Parathyroid adenoma (tissue), 2 donors: Measurements from ENCODE around the gene MLX.
A peak's percentile ranks its signal among the peaks of the same experiment; 100 is the strongest.

Experiments used
- H2AFZ ChIP-seq: fragments of 300-600 bp; sonication (generic); one replicate; pipeline ENCODE4 v1.7.0; 2017; ENCODE audit warnings: antibody characterized with exemption, mild to moderate bottlenecking
- H3K27ac ChIP-seq: fragments of 300-600 bp; sonication (generic); one replicate; pipeline ENCODE4 v1.7.0; 2017
- H3K27me3 ChIP-seq: fragments of 300-600 bp; sonication (generic); one replicate; pipeline ENCODE4 v1.7.0; 2017; ENCODE audit warnings: low read length; ENCODE audit not compliant: control insufficient read depth, insufficient read depth
- H3K36me3 ChIP-seq: fragments of 300-600 bp; sonication (generic); one replicate; pipeline ENCODE4 v1.7.0; 2017; ENCODE audit warnings: low read length; ENCODE audit not compliant: control insufficient read depth, insufficient read depth
- H3K4me1 ChIP-seq: fragments of 300-600 bp; sonication (generic); one replicate; pipeline ENCODE4 v1.7.0; 2017; ENCODE audit warnings: control low read depth
- H3K4me2 ChIP-seq: fragments of 300-600 bp; sonication (generic); one replicate; pipeline ENCODE4 v1.7.0; 2017; ENCODE audit warnings: low read length
- H3K4me3 ChIP-seq: fragments of 300-600 bp; sonication (generic); one replicate; pipeline ENCODE4 v1.7.0; 2017; ENCODE audit warnings: low read depth, low read length
- H3K79me2 ChIP-seq: fragments of 300-600 bp; sonication (generic); one replicate; pipeline ENCODE4 v1.7.0; 2017; ENCODE audit warnings: control low read depth
- H3K9ac ChIP-seq: fragments of 300-600 bp; sonication (generic); one replicate; pipeline ENCODE4 v1.7.0; 2017; ENCODE audit warnings: mild to moderate bottlenecking
- H3K9me3 ChIP-seq: fragments of 300-600 bp; sonication (generic); one replicate; pipeline ENCODE4 v1.7.0; 2017; ENCODE audit warnings: low read length; ENCODE audit not compliant: control insufficient read depth
- TF ChIP-seq, protein P1 (sequence below): fragments of 300-600 bp; sonication (generic); IDR thresholded peaks from one replicate; pipeline ENCODE4 v1.7.0; 2017; ENCODE audit warnings: antibody characterized with exemption, mild to moderate bottlenecking
- donor health status: primary hyperparathyroidism.

The MLX gene

DNA sequence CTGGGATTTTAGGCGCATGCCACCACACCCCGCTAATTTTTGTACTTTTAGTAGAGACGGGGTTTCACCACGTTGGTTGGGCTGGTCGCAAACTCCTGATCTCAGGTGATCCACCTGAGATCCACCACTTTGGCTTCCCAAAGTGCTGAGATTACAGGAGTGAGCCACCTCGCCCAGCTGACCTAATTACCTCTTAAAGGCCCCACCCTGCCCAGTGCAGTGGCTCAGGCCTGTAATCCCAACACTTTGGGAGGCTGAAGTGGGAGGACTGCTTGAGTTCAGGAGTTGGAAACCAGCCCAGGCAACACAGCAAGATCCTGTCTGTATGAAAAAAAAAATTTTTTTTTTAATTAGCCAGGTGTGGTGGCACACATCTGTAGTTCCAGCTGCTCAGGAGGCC, 7.8 kb upstream of the MLX start:
- Histone ChIP-seq H3K9ac (no peak overlapping the region), H3K4me2 (no peak overlapping the region), H2AFZ (no peak overlapping the region), H3K9me3 (no peaks in the 10 kb centered on the region), H3K36me3 (no peaks in the 10 kb centered on the region), H3K4me1 (peaks cover 11% of the 10 kb centered on the region), H3K27ac (no peak overlapping the region), H3K79me2 (peaks cover 23% of the 10 kb centered on the region), H3K27me3 (no peaks in the 10 kb centered on the region), H3K4me3 (no peak overlapping the region)
- TF ChIP-seq, protein P1, sequence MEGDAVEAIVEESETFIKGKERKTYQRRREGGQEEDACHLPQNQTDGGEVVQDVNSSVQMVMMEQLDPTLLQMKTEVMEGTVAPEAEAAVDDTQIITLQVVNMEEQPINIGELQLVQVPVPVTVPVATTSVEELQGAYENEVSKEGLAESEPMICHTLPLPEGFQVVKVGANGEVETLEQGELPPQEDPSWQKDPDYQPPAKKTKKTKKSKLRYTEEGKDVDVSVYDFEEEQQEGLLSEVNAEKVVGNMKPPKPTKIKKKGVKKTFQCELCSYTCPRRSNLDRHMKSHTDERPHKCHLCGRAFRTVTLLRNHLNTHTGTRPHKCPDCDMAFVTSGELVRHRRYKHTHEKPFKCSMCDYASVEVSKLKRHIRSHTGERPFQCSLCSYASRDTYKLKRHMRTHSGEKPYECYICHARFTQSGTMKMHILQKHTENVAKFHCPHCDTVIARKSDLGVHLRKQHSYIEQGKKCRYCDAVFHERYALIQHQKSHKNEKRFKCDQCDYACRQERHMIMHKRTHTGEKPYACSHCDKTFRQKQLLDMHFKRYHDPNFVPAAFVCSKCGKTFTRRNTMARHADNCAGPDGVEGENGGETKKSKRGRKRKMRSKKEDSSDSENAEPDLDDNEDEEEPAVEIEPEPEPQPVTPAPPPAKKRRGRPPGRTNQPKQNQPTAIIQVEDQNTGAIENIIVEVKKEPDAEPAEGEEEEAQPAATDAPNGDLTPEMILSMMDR: no peak

DNA sequence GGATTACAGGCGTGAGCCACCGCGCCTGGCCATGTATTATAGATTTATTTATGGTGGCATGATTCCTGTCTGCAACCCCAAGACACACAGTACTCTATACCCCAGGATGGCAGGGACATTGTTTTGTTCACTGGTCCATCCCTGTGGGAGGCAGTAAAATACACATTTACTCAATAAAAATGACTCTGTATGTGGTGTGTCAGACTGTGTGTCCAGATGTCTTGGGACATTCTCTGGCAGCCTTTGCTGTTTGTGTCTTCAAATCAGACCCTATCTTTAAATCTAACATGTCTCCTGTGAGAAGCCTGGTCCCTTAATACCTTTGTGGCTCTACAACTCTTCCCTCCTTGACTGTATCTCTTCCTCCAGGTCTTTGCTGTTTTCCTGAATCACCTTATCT, 6.7 kb upstream of the MLX start:
- Histone ChIP-seq H2AFZ (no peak overlapping the region), H3K9me3 (no peaks in the 10 kb centered on the region), H3K79me2 (peaks cover 25% of the 10 kb centered on the region), H3K4me2 (no peak overlapping the region), H3K4me1 (peaks cover 11% of the 10 kb centered on the region), H3K9ac (no peak overlapping the region), H3K36me3 (no peaks in the 10 kb centered on the region), H3K4me3 (no peak overlapping the region), H3K27me3 (no peaks in the 10 kb centered on the region), H3K27ac (no peak overlapping the region)
- TF ChIP-seq, protein P1: no peak

DNA sequence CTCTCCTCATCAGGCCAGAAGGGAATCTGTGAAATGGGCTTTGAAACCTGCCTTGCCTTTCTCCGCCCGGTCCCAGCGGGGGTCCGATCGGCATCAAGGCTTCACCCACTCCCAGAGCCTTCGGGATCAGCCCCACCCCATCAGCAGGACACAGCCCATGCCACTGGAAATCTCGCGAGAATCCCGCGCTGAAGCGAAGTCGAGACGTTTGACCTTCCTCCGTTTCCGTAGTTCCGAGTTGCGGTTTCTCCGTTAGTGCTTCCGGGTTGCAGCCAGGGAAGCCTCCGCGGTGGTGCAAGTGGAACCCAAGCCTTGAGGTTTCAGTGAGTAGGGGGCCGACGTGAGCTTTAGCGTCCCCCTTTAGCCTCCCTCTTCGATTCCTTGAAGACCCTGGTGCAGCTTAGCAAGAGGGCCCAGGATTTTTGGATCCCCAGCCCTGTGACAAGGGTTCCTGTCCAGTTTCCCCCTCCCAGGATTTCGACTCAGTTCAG, 5.0 kb upstream of the MLX start, which contains the start of gene COASY:
Gene COASY, plus strand, starts transcription at position 252 of the 491 bp plus-strand sequence. CDS start 475 bp downstream, outside the sequence.
- peak within 1 kb of the TSS; percentile 74 for H3K27ac ChIP-seq
- TF ChIP-seq, protein P1: no peak

DNA sequence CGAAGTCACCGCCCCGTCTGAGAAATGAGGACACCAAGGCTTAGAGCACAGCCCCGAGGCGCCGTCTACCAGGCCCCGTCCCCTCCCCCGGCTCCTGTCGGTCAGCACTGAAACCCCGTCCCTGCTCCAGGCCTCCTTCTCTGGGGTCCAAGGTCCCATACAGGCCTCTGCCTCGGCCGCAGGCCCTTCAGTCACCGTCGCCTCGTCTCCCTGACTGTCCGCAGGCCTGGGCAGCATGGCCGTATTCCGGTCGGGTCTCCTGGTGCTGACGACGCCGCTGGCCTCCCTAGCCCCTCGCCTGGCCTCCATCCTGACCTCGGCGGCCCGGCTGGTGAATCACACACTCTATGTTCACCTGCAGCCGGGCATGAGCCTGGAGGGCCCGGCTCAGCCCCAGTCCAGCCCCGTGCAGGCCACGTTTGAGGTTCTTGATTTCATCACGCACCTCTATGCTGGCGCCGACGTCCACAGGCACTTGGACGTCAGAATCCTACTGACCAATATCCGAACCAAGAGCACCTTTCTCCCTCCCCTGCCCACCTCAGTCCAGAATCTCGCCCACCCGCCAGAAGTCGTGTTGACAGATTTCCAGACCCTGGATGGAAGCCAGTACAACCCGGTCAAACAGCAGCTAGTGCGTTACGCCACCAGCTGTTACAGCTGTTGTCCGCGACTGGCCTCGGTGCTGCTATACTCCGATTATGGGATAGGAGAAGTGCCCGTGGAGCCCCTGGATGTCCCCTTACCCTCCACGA, 4.3 kb upstream of the MLX start:
- H3K9me3 ChIP-seq: no peaks in the 10 kb centered on the region
- H3K4me1 ChIP-seq: peaks cover 20% of the 10 kb centered on the region
- peak overlapping the region; percentile 74 for H3K27ac ChIP-seq
- H3K4me2 ChIP-seq: peak overlapping the region; percentile 91
- TF ChIP-seq, protein P1: no peak
- peak overlapping the region; percentile 81 for H3K4me3 ChIP-seq
- peaks cover 29% of the 10 kb centered on the region for H3K79me2 ChIP-seq
- H3K27me3 ChIP-seq: no peaks in the 10 kb centered on the region
- H3K36me3 ChIP-seq: no peaks in the 10 kb centered on the region
- H2AFZ ChIP-seq: peak overlapping the region; percentile 85
- H3K9ac ChIP-seq: peak overlapping the region; percentile 56

More for the DNA sequence above, 5.0 kb upstream of the MLX start, which contains the start of gene COASY:
- Histone ChIP-seq H3K79me2 (peaks cover 29% of the 10 kb centered on the region), H3K4me3 (peak within 1 kb of the TSS; percentile 81), H3K36me3 (no peaks in the 10 kb centered on the region), H3K9me3 (no peaks in the 10 kb centered on the region), H3K9ac (peak within 1 kb of the TSS; percentile 56), H3K4me1 (peaks cover 19% of the 10 kb centered on the region), H3K4me2 (peak within 1 kb of the TSS; percentile 91), H3K27me3 (no peaks in the 10 kb centered on the region), H2AFZ (peak within 1 kb of the TSS; percentile 85)
